H1 (cell line): ENCODE measurements around the gene GPRASP2. TPM values are rescaled to one million over a fixed set of nuclear protein-coding genes. Genes with fewer than 3 reads are reported as not detected.
A peak's percentile ranks its signal among the peaks of the same experiment; 100 is the strongest.

Experiments used
- CTCF ChIA-PET: fragments of 300-600 bp; sonication (Branson Sonifier 250); formaldehyde crosslinking; loops from one replicate; lab custom pipeline; 2021; ENCODE audit not compliant: partially characterized antibody; lab: Charles Lee
- POLR2A ChIA-PET: fragments of 300-600 bp; sonication (Branson Sonifier 250); formaldehyde crosslinking; loops from one replicate; lab custom pipeline; 2021; ENCODE audit warnings: inconsistent platforms; ENCODE audit not compliant: partially characterized antibody; lab: Charles Lee
- DNase-seq, 2 experiments: peaks; one replicate each; pipeline versions ENCODE4 v3.0.0 to v3.0.0-alpha.2; 2010 to 2022; ENCODE audit warnings: low spot score in 2 of 2, low read depth in 1 of 2, mixed read lengths in 1 of 2
- FAIRE-seq: peaks from 2 replicates; lab custom pipeline; 2011; peaks lifted over from hg19 to GRCh38; lab: Jason Lieb, UNC
- H2AFZ ChIP-seq: 2 replicates; pipeline ENCODE4 v1.8.1; 2012; ENCODE audit warnings: low read length, inconsistent platforms
- H2AK5ac ChIP-seq: 2 replicates; pipeline ENCODE4 v1.6.1; 2013; ENCODE audit warnings: low read depth, low read length
- H2BK120ac ChIP-seq: replicated peaks from 2 replicates; pipeline ENCODE3; 2013; ENCODE audit warnings: low read depth, low read length, inconsistent platforms
- H2BK12ac ChIP-seq: 2 replicates; pipeline ENCODE4 v1.6.1; 2013; ENCODE audit warnings: low read depth, low read length
- H2BK15ac ChIP-seq: 2 replicates; pipeline ENCODE4 v1.6.1; 2013; ENCODE audit warnings: low read length
- H2BK20ac ChIP-seq: 2 replicates; pipeline ENCODE4 v1.6.1; 2013; ENCODE audit warnings: low read length
- H2BK5ac ChIP-seq: 2 replicates; pipeline ENCODE4 v1.6.1; 2013; ENCODE audit warnings: low read depth, low read length
- H3K14ac ChIP-seq: 2 replicates; pipeline ENCODE4 v1.6.1; 2013; ENCODE audit warnings: inconsistent platforms; ENCODE audit not compliant: insufficient read length
- H3K18ac ChIP-seq: 2 replicates; pipeline ENCODE4 v1.6.1; 2013; ENCODE audit warnings: low read length; ENCODE audit errors: extremely low read depth
- H3K23ac ChIP-seq: 2 replicates; pipeline ENCODE4 v1.6.1; 2013; ENCODE audit warnings: inconsistent platforms; ENCODE audit not compliant: insufficient read length
- H3K23me2 ChIP-seq: 2 replicates; pipeline ENCODE4 v1.6.1; 2013; ENCODE audit warnings: low read depth, low read length
- H3K27ac ChIP-seq: 2 replicates; pipeline ENCODE4 v1.6.1; 2011; ENCODE audit warnings: low read depth, low read length, inconsistent platforms
- H3K27me3 ChIP-seq, 4 experiments: replicated peaks in 1 of 4; 1 replicate in 1 of 4; 2 replicates in 3 of 4; pipeline versions ENCODE4 v1.6.1 to v1.8.1; 2011 to 2013; ENCODE audit warnings: low read length in 3 of 4, mild to moderate bottlenecking in 3 of 4, inconsistent platforms in 2 of 4, mixed read lengths in 2 of 4, moderate library complexity in 1 of 4; ENCODE audit not compliant: control insufficient read depth in 3 of 4, insufficient read depth in 3 of 4; ENCODE audit errors: extremely low read depth in 1 of 4
- H3K36me3 ChIP-seq, 4 experiments: 2 replicates each; pipeline versions ENCODE4 v1.6.1 to v1.8.1; 2011 to 2013; ENCODE audit warnings: mild to moderate bottlenecking in 4 of 4, low read length in 3 of 4, moderate library complexity in 2 of 4, control low read depth in 1 of 4, inconsistent platforms in 1 of 4; ENCODE audit not compliant: insufficient read depth in 4 of 4, control insufficient read depth in 2 of 4
- H3K4ac ChIP-seq: replicated peaks from 2 replicates; pipeline ENCODE3; 2013; ENCODE audit warnings: low read length, low read depth, mixed read lengths, inconsistent platforms; ENCODE audit not compliant: insufficient read length
- H3K4me1 ChIP-seq, 4 experiments: replicated peaks in 1 of 4; 1 replicate in 1 of 4; 2 replicates in 3 of 4; pipeline versions ENCODE4 v1.6.1 to v1.8.1; 2011 to 2013; ENCODE audit warnings: low read length in 3 of 4, inconsistent platforms in 2 of 4, mixed read lengths in 1 of 4; ENCODE audit not compliant: insufficient read depth in 4 of 4, control insufficient read depth in 3 of 4
- H3K4me2 ChIP-seq, 2 experiments: 2 replicates each; pipeline versions ENCODE4 v1.6.1 to v1.8.1; 2011 to 2013; ENCODE audit warnings: low read depth in 2 of 2, low read length in 2 of 2, control low read depth in 1 of 2, inconsistent platforms in 1 of 2, mild to moderate bottlenecking in 1 of 2; ENCODE audit not compliant: insufficient read depth in 1 of 2
- H3K4me3 ChIP-seq, 4 experiments: fragments of 200-600, 300-600 bp in 1 of 4; sonication (generic), shearing (Covaris generic), sonication (Bioruptor Twin) in 1 of 4; 2 replicates each; pipeline versions ENCODE4 v1.5.1 to v1.8.1; 2011 to 2016; ENCODE audit warnings: low read length in 4 of 4, low read depth in 3 of 4, control low read depth in 2 of 4, inconsistent platforms in 2 of 4, mild to moderate bottlenecking in 2 of 4, mixed read lengths in 1 of 4, moderate library complexity in 1 of 4; ENCODE audit not compliant: insufficient read depth in 2 of 4; ENCODE audit errors: extremely low read depth in 1 of 4
- H3K56ac ChIP-seq: replicated peaks from 2 replicates; pipeline ENCODE3; 2013; ENCODE audit warnings: low read depth, mild to moderate bottlenecking, mixed read lengths, low read length, inconsistent platforms; ENCODE audit not compliant: insufficient read length
- H3K79me1 ChIP-seq: 2 replicates; pipeline ENCODE4 v1.6.1; 2013; ENCODE audit warnings: low read depth, low read length, control low read depth
- H3K79me2 ChIP-seq, 2 experiments: 2 replicates each; pipeline versions ENCODE4 v1.6.1 to v1.8.1; 2012 to 2013; ENCODE audit warnings: low read length in 2 of 2, mild to moderate bottlenecking in 2 of 2, inconsistent platforms in 1 of 2; ENCODE audit not compliant: insufficient read depth in 2 of 2, control insufficient read depth in 1 of 2
- H3K9ac ChIP-seq, 4 experiments: replicated peaks in 1 of 4; 1 replicate in 1 of 4; 2 replicates in 3 of 4; pipeline versions ENCODE4 v1.6.1 to v1.8.1; 2011 to 2013; ENCODE audit warnings: low read depth in 3 of 4, low read length in 3 of 4, control low read depth in 2 of 4, mild to moderate bottlenecking in 2 of 4, moderate library complexity in 2 of 4, inconsistent platforms in 1 of 4; ENCODE audit errors: extremely low read depth in 1 of 4
- H3K9me3 ChIP-seq, 2 experiments: 2 replicates each; pipeline versions ENCODE4 v1.6.1 to v1.8.1; 2012 to 2013; ENCODE audit warnings: mild to moderate bottlenecking in 2 of 2, moderate library complexity in 2 of 2, control low read depth in 1 of 2, inconsistent platforms in 1 of 2, low read depth in 1 of 2, low read length in 1 of 2, mixed read lengths in 1 of 2; ENCODE audit not compliant: insufficient read depth in 2 of 2
- H4K20me1 ChIP-seq, 2 experiments: replicated peaks in 1 of 2; 2 replicates each; pipeline versions ENCODE3 to v1.8.1; 2011 to 2013; ENCODE audit warnings: inconsistent platforms in 2 of 2, low read length in 2 of 2, mild to moderate bottlenecking in 1 of 2; ENCODE audit not compliant: insufficient read depth in 2 of 2, control insufficient read depth in 1 of 2
- H4K5ac ChIP-seq: 2 replicates; pipeline ENCODE4 v1.6.1; 2013; ENCODE audit warnings: low read length, low read depth, mixed read lengths, inconsistent platforms; ENCODE audit not compliant: insufficient read length
- H4K8ac ChIP-seq: 2 replicates; pipeline ENCODE4 v1.8.0; 2013; ENCODE audit warnings: mild to moderate bottlenecking, moderate library complexity, low read length, inconsistent platforms; ENCODE audit not compliant: insufficient read depth; ENCODE audit errors: extremely low read depth
- H4K91ac ChIP-seq: replicated peaks from 2 replicates; pipeline ENCODE3; 2013; ENCODE audit warnings: low read length, mixed read lengths, inconsistent platforms; ENCODE audit not compliant: insufficient read length
- BACH1 ChIP-seq: IDR thresholded peaks from 2 replicates; pipeline ENCODE4 v1.6.1; 2012; ENCODE audit warnings: low read length, improper control_type of control experiment
- KDM4A ChIP-seq: IDR thresholded peaks from one replicate; pipeline ENCODE4 v1.7.1; 2012; ENCODE audit warnings: low read depth, mild to moderate bottlenecking, moderate library complexity, low read length, inconsistent platforms; ENCODE audit not compliant: severe bottlenecking
- MAFK ChIP-seq: IDR thresholded peaks from 2 replicates; pipeline ENCODE4 v1.6.1; 2012; ENCODE audit warnings: low read depth, mild to moderate bottlenecking, improper control_type of control experiment, low read length
- MAX ChIP-seq: IDR thresholded peaks from 2 replicates; pipeline ENCODE4 v1.6.1; 2012; ENCODE audit warnings: inconsistent platforms
- PHF8 ChIP-seq: fragments of 200-600 bp; sonication (generic); conservative IDR thresholded peaks from 2 replicates; pipeline ENCODE4 v1.7.1; 2012; ENCODE audit warnings: low read depth, mild to moderate bottlenecking, inconsistent platforms, low read length, moderate library complexity
- RBBP5 ChIP-seq: IDR thresholded peaks from 2 replicates; pipeline ENCODE4 v1.7.1; 2012; ENCODE audit warnings: low read depth, mild to moderate bottlenecking, inconsistent platforms, low read length, moderate library complexity, borderline replicate concordance
- SIRT6 ChIP-seq: IDR thresholded peaks from one replicate; pipeline ENCODE4 v1.7.1; 2012; ENCODE audit warnings: low read length, inconsistent platforms
- TAF1 ChIP-seq: IDR thresholded peaks from 2 replicates; pipeline ENCODE4 v1.6.1; 2011; ENCODE audit warnings: mild to moderate bottlenecking, low read depth, low read length
- TAF7 ChIP-seq: optimal IDR thresholded peaks from 2 replicates; pipeline ENCODE3; 2011; ENCODE audit warnings: low read depth, mild to moderate bottlenecking, inconsistent platforms, low read length, moderate library complexity, borderline replicate concordance
- WGBS, 2 experiments: shearing (Covaris generic) in 1 of 2; methylation state at CpG; one replicate each; pipeline versions ENCODE4 v1.1.6 to v1.1.7; 2013 to 2015; ENCODE audit warnings: low lambda C conversion rate in 2 of 2, mixed read lengths in 2 of 2, inconsistent platforms in 1 of 2, low coverage in 1 of 2, missing lambda C conversion rate in 1 of 2; ENCODE audit not compliant: insufficient replicate concordance in 2 of 2, insufficient coverage in 1 of 2, insufficient read length in 1 of 2; ENCODE audit errors: extremely low coverage in 1 of 2, missing lambda C conversion rate in 1 of 2; 5-methylcytosine and 5-hydroxymethylcytosine counted together
- long read RNA-seq, 2 experiments: library from RNA in 1 of 2; library from capped mRNA in 1 of 2; stranded (forward); transcript quantifications; one replicate each; pipeline ENCODE4 v2.0.0, GENCODE V29; 2021; ENCODE audit warnings: inconsistent platforms in 1 of 2
- polyA minus RNA-seq, 3 experiments: library from RNA; depleted of rRNA, polyadenylated mRNA; stranded (reverse); fragments of >200 nt; gene quantifications; 1 replicate in 2 of 3; 2 replicates in 1 of 3; pipeline ENCODE4 v1.2.3, GENCODE V29; 2011
- polyA plus RNA-seq, 7 experiments: library from polyadenylated mRNA; depleted of rRNA in 3 of 7; stranded (reverse) in 5 of 7; unstranded in 2 of 7; fragments of >200 nt in 5 of 7; fragments of 200-250 nt in 2 of 7; gene quantifications; 1 replicate in 5 of 7; 2 replicates in 1 of 7; 4 replicates in 1 of 7; pipeline versions ENCODE4 v1.2.1 to v1.2.3, GENCODE V29; 2011 to 2013; ENCODE audit warnings: missing spikeins in 2 of 7, mixed read lengths in 2 of 7
- total RNA-seq: library from RNA; stranded (reverse); fragmentation: NEBNext Ultra II Directional; extraction: Animal tissue kit (Norgen Biotek cat#: 25700); gene quantifications from 2 replicates; pipeline ENCODE4 v1.2.1, GENCODE V29; 2021

The GPRASP2 gene
- total RNA-seq (15.7 and 19.1 TPM in 2 replicates), polyA plus RNA-seq (2011; rRNA removed) (8.0 and 8.2 TPM in 2 replicates), polyA minus RNA-seq (2011; rRNA and poly(A)+ RNA removed) (20.1 and 22.0 TPM in 2 replicates)
- 11.4 TPM for polyA plus RNA-seq (2011; cell fraction: cytosol; rRNA removed)
- 9.2 TPM for polyA plus RNA-seq (2011; cell fraction: nucleus; rRNA removed)
- polyA plus RNA-seq (2012, experiment 1 of 2): 10.6 to 16.9 TPM (median 15.2 TPM) in 4 replicates
- 2.8 TPM for polyA plus RNA-seq (2012, experiment 2 of 2)
- 7.5 TPM for polyA plus RNA-seq (2013, experiment 1 of 2)
- 7.2 TPM for polyA plus RNA-seq (2013, experiment 2 of 2)
- polyA minus RNA-seq (2011; cell fraction: cytosol; rRNA and poly(A)+ RNA removed): 7.4 TPM
- 5.6 TPM for polyA minus RNA-seq (2011; cell fraction: nucleus; rRNA and poly(A)+ RNA removed)
- long read RNA-seq, experiment 1, partial matches to known transcripts: 1 of 13 reads
- long read RNA-seq, experiment 1, other reads (novel, unspliced or antisense): 12 of 13 reads
- long read RNA-seq, experiment 2, transcript GPRASP2-202 (5 exons, 581 nt): major isoform, 5 of 10 reads
- long read RNA-seq, experiment 2, partial matches to known transcripts: 0 of 10 reads
- long read RNA-seq, experiment 2, other reads (novel, unspliced or antisense): 5 of 10 reads

GRCh38 chrX:102712216-102712966 is at the start of gene GPRASP2:
TSS of gene GPRASP2 (plus strand) at chrX:102712448. CDS start at chrX:102714870, 2,422 bp downstream.
- no peaks in the 10 kb centered on the region for H3K9me3 ChIP-seq
- H2AFZ ChIP-seq: peak within 1 kb of the TSS; percentile 73; the same call in 1 of the 2 replicates
- peak within 1 kb of the TSS; percentile 42 for H4K5ac ChIP-seq
- peak within 1 kb of the TSS; percentile 63 to 75 (median 70) for H3K4me3 ChIP-seq
- H3K79me2 ChIP-seq: no peaks in the 10 kb centered on the region
- H2BK20ac ChIP-seq: no peak within 1 kb of the TSS
- no peak within 1 kb of the TSS for H3K56ac ChIP-seq
- CTCF ChIA-PET: no interaction called here
- no peak within 1 kb of the TSS for H2BK15ac ChIP-seq
- H3K9ac ChIP-seq: peak within 1 kb of the TSS in 3 of 4 experiments; percentile 43 to 61 (median 47); a peak in 5 of 7 replicates
- DNase-seq: peak in 1 of 2 experiments; percentile 62
- no peak within 1 kb of the TSS for H4K91ac ChIP-seq
- FAIRE-seq: no peak
- no peak within 1 kb of the TSS for H2BK12ac ChIP-seq
- H3K79me1 ChIP-seq: no peaks in the 10 kb centered on the region
- H3K23ac ChIP-seq: no peak within 1 kb of the TSS
- TF ChIP-seq TAF1 (peak; percentile 41; the same call in 1 of the 2 replicates), MAX (peak; percentile 55; the same call in 1 of the 2 replicates), RBBP5 (peak; percentile 48; the same call in 1 of the 2 replicates), SIRT6 (no peak), PHF8 (peak; percentile 22; the same call in 1 of the 2 replicates), TAF7 (no peak), BACH1 (no peak), KDM4A (peak; percentile 59), MAFK (no peak)
- no peak within 1 kb of the TSS for H3K14ac ChIP-seq
- POLR2A ChIA-PET: no interaction called here
- peaks cover 3% of the 10 kb centered on the region; the same call in 1 of the 2 replicates for H3K23me2 ChIP-seq
- H3K18ac ChIP-seq: peak within 1 kb of the TSS; percentile 32
- H3K4me1 ChIP-seq: no peaks in the 10 kb centered on the region; a peak in 2 of 7 replicates
- H3K4me2 ChIP-seq: peak within 1 kb of the TSS; percentile 57 to 80
- 2% methylated on average over 9 of the region's 68 CpGs; no CpG with 5 or more reads in 1 of the 2 experiments for WGBS, 2 experiments
- no peak within 1 kb of the TSS for H3K27ac ChIP-seq
- H2AK5ac ChIP-seq: no peak within 1 kb of the TSS
- no peaks in the 10 kb centered on the region; a peak in 1 of 7 replicates for H3K27me3 ChIP-seq
- peaks cover 0 to 4% (median 0%) of the 10 kb centered on the region in 4 experiments; a peak in 1 of 8 replicates for H3K36me3 ChIP-seq
- no peak within 1 kb of the TSS for H2BK5ac ChIP-seq
- H2BK120ac ChIP-seq: no peak within 1 kb of the TSS
- H4K20me1 ChIP-seq: no peaks in the 10 kb centered on the region
- H4K8ac ChIP-seq: peak within 1 kb of the TSS; percentile 51; the same call in 1 of the 2 replicates
- no peak within 1 kb of the TSS for H3K4ac ChIP-seq
